ENCODE data around the gene CC2D2B.
A peak's percentile ranks its signal among the peaks of the same experiment; 100 is the strongest.
"Not testable (repeated sequence)": the region's sequence is repeated elsewhere in the genome, so short reads cannot be mapped to it uniquely, and the experiment has no call there.

CC2D2B gene

DNA sequence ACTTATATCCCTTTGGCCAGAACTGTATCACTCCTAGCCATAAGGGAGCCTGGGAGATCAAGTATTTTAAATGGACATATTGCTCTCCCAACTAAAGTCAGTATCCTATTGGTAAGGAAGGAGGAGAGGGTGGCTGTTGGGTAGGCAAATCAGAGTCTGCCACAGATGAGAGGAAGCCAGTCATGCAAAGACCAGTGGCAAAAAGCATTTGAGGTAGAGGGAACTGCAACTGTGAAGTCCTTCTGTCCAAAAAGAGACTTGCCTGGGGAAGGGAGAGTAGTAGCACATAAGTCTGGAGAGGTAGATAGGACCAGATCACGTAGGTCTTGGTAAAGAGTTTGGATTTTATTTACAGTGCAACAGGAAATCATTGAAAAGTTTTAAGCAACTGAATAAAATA is 126.8 kb downstream of the CC2D2B start:
- no peak for DNase-seq

DNA sequence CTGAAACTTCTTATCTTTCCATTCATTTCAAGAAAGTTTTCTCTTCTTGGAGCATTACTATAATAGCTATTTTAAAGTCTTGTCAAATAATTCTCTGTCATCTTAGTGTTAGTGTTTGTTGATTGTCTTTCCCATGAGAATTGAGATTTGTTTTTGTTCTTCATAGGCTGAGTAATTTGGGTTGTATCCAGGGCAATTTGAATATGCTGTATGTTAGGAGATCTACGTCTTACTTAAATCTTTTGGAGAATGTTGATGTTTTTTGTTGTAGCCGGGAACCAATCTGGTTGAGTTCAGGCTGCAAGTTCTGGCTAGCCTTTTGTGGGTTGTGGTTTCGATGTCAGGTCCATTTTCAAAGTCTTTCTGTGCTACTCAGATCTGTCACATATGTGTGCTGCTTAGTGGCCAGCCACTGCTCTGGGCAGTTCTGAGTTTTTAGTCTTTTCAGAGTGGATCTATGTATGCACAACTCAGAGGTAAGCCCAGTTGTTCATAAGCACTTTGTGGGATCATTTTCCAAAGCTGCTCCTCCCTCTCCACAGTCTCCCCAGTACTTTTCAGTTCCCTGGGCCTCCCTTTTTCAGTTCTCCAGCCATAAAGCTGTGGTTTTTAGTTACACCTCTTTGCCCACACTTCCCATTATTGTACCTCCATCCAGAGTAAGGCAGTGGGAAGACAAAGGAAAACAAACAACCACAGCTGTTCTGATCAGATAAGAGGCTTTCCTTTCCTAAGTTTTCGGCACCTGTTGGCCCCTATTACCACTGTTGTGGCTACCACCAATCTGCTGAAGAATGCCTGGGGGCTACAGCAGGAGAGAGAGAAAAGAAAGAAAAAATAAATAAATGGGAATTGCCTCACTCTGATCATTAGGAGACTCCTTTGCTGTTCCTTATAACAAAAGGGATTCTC is 131.0 kb downstream of the CC2D2B start:
- no peak for DNase-seq

DNA sequence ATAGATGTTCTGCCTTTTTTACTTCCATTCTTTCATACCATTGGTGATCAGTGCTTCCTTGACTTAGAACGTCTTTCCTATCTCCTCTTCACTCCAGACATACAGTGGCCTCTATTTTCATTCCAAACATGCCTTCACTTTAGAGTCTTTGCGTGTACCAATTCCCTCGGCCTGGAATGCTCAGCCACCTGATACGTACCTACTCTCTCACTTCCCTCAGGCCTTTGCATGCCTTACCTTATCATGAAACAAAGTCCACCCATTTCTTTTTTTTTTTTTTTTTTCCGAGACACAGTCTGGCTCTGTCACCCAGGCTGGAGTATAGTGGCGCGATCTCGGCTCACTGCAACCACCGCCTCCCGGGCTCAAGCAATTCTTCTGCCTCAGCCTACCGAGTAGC is 133.4 kb downstream of the CC2D2B start:
- DNase-seq: no peak

DNA sequence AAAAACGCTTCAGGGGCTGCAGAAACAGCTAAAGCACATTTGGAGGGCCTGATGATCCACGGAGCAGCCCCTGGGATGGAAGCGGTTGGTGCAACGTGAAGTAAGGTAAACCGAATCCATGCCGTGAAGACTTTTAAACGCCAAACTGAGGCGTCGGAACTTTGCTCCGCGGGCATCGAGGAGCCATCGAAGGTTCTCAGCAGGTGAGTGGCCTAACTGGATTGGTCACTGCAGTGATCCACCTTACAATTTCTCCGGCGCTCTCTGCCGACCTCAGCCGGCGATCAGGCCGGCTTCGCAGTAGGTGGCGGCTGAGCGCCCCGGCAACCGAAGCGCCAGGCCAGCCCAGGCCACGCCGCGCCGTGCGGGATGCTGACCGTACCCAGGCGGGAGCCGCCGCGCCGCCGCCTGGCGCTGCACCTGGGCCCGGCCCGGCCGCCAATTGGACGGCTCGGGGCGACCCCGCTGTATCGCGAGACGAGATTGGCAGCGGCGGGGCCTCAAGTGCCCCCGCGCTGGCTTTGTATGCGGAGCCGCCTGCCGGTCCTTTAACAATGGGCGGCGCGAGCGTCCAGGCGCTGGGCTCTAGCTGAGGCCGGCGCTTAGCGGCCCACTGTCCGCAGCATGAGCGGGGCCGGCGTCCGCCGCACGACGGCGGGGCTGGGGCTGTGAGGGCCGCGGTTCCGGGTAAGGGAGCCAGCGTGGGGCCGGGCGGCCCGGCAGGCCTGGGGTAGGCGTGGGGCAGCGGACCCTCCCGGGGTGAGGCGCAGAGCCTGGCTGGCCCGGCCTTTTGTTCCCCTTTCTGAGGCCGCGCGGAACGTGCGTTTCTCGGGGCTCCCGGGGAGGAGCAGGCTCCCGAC is 135.5 kb downstream of the CC2D2B start, which contains the start of gene CCNJ:
Gene CCNJ (plus strand): TSS at position 551 of the 860 bp plus-strand sequence. CDS start 811 bp downstream, outside the sequence.
- peak; percentile 90 for DNase-seq

DNA sequence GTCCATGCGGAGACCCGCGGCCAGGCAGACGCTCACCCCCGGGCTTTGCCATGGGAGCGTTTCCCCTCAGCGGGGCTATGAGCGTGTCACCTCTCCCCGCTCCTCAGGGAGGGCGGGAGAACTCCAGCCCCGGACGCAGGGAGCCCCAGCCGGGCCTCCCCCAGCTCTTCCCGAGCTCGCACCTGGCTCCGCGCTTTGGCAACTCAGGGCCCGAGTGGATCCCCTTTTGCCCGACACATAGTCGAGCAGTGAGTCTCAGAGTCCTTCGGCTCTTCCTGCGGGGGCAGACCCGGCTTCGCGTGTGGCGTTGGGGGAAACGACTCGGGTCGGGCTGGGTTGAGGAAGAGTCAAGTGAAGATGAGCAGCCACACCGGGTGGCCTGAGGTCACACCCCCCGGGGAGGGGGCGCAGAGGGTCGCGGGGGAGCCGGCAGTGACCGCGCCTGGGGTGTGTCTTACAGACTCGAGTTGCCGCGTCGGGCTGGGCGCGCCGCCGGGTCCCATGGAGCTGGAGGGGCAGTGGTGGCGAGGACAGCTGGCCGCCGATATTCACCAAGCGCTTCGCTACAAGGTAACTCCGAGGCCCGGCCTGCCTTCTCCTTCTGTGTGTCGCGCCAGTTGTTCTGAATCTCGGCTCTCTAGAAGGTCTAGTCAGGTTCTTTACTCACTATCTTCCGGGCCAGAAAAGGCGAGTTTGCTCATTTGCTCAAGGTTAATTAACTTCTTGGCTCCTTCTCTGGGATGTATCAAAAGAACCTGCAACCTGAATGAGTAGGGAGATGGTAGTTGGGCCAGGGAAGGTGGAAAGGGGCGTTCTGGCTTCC is 136.3 kb downstream of the CC2D2B start:
- DNase-seq: peak; percentile 46

DNA sequence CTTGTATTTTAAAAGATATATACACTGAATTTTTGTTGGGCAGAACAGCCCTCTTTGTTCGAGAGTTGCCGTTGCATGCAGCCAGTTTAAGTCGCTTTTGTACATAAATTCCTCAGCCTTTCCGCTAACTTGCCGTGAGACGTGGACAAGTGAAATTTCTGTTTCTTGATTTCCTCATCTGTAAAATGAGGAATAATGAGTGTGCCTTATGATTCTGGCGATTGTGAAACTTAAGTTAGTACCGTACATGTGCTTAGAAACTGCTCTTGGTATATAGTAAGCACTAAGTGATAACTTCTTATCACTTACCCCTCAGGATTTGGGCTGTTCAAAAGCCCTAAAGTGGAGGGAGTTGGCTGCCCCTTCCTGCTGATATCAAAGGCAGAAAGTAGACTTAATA is 137.0 kb downstream of the CC2D2B start:
- DNase-seq: peak; percentile 46

DNA sequence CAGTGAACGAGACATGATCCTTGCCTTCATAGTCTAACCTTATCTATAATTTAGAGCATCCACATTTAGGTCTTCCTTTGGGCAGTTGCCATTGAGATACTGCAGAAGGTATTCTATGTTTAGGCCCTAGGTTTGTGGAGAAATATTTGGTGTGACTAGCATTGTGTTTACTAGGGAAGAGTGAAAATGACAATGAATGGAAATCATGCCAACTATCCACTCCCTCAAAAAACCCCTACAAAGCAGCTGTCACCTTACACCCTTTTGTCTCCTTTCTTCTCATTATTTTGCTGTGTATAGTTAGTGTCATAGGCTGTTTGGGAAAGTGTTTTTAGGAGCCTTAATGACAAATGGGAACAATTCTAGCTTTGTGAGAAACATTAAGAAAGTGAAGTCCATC is 138.8 kb downstream of the CC2D2B start:
- DNase-seq: no peak

DNA sequence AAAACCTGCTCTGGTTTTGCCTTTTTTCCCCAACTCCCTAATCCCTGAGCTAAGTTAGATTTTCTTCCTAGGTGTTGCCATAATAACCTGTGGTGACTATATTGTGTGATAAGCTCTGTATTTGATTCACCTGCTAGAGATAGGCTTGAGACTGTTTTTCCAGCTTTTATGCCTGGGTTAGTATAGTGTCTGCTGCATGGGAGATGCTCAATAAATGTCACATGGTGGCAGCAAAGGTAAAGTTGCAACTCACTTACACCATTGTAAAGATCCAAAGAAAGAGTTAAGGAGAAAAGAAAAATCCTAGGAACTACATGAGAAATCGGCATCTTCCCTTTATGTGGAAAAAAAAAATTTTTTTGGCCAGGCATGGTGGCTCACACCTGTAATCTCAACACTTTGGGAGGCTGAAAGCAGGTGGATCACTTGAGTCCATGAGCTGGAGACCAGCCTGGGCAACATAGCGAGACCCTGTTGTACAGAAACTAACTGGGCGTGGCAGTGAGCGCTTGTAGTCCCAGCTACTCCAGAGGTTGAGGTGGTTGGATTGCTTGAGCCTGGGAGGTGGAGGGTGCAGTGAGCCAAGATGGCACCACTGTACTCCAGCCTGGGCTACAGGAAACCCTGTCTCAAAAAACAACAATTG is 139.4 kb downstream of the CC2D2B start:
- DNase-seq: no peak

DNA sequence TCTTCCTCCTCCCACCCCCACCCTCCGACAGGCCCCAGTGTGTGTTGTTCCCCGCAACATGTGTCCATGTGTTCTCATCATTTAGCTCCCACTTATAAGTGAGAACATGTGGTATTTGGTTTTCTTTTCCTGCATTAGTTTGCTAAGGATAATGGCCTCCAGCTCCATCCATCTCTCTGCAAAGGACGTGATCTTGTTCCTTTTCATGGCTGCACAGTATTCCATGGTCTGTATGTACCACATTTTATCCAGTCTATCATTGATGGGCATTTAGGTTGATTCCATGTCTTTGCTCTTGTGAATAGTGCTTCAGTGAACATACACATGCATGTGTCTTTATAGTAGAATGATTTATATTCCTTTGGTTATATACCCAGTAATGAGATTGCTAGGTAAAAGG is 140.2 kb downstream of the CC2D2B start:
- not testable (repeated sequence) for DNase-seq

DNA sequence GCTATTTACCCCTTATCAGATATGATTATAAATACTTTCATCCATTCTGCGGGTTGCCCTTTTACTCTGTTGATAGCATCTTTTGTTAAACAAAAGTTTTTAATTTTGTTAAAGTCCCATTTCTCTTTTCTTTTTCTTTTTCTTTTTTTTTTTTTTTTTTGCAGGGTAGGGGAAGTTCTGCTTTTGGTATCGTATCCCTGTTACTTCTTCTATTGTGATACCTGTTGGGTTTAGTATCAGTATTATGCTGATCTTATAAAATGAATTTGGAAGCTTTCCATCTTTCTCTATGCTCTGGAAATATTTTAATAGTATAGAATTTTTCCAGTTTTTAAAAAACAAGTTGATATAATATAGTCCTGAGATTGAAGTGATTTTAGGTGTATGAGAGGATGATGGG is 141.6 kb downstream of the CC2D2B start:
- DNase-seq: no peak

DNA sequence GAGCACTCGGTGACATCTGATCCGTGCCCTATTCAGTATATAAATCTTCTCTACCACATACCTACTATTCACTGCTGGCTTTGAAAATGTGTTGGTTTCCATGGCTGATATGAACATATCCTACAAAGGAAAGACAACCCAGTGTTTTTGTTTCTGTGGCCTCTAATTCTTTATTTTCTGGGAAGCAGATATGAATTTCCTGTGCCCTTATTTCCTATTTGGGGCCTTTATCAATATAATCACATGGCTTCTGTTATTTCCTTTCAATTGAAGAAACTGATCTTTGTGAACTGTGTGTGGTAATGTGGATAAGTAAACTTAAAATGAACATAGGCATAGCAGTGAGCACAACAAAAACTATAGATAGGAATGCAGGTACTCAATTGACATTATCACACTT is 146.2 kb downstream of the CC2D2B start:
- no peak for DNase-seq

DNA sequence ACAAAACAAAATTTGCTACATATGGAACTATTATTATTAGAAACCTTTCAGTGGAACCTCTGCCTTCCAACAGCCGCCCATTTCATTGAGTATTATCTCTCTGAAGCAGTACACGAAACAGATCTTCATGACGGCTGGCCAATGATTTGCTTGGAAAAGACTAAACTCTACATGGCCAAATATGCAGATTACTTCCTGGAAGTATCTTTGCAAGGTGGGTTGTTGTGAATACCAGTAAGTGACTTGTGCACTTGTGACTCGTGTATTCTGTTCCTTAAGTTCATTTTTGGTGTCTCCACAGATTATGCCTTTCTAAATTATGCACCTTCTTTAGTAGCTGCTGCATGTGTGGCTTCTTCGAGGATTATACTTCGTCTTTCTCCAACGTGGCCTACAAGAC is 149.0 kb downstream of the CC2D2B start:
- no peak for DNase-seq

DNA sequence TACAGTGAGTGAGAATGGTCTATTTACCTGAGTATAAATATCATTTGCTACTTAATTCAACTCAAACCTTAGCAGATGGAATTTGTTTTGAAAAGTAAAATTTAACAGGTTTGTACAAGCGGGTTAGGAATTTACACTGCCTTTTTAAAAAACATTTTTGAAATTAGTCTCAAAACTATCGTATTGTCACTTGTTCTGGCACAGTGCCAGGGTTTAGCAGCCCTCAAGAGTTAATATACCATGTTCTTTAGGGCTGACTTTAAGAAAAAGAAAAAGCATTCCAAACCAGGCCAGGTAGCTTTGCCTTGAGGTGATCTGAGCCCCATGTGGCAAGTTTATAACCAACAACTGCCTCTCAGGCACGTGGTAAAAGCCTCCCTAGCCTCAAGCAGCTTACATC is 153.5 kb downstream of the CC2D2B start:
- no peak for DNase-seq

DNA sequence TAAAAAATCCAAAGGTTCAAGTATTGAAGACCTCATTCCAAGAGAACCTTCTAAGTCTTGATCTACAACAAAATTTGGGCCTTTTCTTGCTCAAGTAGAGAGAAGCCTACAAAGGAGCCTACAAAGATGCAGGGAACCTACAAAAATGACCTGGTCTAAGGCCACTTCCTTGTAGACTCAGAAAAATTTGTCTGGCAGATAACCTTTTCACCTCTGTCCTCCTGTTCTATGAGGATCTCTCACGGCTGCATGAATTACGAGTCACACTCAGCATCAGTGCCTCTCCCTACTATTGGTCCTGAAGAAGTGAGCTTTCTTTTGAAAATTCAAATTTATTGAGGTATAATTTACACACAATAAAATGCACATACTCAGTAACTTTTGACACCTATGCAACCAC is 164.9 kb downstream of the CC2D2B start:
- no peak for DNase-seq

DNA sequence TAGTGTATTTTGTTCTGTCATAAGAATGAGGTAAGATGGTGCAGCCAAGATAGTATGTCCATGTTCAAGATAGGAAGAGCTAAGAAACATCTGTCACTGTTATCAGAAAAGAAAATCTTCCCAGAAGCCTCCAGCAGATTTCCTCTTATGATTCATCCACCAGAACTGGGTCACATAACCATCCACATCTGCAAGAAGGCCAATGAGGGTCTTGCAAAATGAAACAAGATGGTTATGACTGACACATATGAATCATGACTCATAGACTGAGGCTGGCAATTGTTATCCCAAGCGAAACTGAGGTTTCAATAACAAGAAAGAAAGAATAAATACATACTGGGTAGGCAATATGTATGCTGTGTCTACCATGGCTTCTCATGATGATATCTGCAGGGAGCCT is 165.9 kb downstream of the CC2D2B start:
- no peak for DNase-seq

DNA sequence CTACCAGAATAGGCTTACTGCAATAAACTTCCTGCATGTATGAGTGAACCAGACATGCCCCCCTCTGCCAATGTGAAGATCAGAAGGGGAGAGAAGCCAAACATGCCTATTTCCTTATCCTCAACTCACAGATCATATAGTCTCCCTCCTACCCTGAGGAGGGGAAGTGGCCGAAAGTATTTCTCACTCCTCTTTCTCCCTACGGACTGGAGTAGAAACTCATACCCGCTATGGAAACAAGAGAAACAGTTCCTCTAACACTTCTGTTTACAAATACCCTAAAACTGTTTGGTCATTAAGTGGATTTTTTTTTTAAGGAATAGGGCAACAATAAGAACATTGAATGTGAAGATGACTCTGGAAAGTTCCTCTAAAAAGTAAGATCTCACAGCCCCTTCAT is 167.0 kb downstream of the CC2D2B start:
- DNase-seq: no peak

DNA sequence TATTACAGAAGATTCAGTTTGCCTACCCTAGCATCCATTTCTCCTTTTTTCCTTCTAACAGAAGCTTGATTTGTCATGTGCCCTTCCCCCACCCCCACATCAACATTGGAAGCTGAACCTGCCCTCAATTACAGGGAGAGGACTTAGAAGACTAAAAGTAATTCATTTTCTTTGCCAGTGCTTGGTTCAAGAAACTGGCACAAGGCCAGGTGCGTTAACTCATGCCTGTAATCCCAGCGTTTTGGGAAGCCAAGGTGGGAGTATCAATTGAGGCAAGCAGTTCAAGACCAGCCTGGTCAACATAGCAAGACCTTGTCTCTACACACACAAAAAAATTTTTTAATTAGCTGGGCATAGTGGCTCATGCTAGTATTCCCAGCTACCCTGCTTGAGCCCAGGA is 168.2 kb downstream of the CC2D2B start:
- DNase-seq: no peak

DNA sequence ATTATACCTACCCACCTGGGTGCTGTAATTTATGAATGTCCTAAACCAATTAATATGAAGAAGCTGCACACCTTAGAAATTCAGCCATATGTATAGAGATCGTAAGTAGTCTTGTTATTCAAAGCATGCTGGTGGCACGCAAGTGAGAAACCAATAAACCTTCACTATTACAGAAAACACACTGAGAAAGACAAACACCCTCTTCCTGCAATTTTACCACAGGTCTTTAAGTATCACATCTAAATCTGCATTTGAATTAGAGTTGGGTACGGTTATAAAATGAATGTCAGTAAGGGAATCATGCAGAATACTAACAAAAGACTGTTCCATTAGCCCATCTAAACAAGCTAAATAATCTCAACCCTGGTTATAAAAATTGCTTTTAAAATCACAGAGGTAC is 169.4 kb downstream of the CC2D2B start:
- no peak for DNase-seq

DNA sequence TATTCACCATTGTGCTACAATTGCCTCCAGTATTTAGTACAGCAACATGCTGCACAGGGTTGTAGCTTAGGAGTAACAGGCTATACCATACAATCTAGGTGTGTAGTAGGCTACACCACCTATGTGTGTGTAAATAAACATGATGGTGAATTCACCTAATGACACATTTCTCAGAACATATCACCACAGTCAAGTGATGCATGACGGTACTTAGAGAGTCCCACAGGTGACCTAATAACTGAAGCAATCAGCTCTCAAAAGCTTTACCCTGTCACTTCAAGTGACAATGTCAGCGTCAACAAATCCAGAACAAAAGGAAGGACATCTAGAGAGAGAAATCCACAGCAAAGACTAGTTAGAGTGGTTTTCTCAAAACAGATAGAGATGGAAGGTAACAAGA is 174.4 kb downstream of the CC2D2B start:
- DNase-seq: no peak
